RCC 7860 (cell line): ENCODE measurements around the gene ZNF354C.

ENCODE experiments used
- DNase-seq: peaks from one replicate; pipeline ENCODE4 v3.0.0-alpha.2; 2015; ENCODE audit warnings: low spot score
- FAIRE-seq: peaks from 2 replicates; lab custom pipeline; 2012; peaks lifted over from hg19 to GRCh38; lab: Jason Lieb, UNC

ZNF354C gene

DNA sequence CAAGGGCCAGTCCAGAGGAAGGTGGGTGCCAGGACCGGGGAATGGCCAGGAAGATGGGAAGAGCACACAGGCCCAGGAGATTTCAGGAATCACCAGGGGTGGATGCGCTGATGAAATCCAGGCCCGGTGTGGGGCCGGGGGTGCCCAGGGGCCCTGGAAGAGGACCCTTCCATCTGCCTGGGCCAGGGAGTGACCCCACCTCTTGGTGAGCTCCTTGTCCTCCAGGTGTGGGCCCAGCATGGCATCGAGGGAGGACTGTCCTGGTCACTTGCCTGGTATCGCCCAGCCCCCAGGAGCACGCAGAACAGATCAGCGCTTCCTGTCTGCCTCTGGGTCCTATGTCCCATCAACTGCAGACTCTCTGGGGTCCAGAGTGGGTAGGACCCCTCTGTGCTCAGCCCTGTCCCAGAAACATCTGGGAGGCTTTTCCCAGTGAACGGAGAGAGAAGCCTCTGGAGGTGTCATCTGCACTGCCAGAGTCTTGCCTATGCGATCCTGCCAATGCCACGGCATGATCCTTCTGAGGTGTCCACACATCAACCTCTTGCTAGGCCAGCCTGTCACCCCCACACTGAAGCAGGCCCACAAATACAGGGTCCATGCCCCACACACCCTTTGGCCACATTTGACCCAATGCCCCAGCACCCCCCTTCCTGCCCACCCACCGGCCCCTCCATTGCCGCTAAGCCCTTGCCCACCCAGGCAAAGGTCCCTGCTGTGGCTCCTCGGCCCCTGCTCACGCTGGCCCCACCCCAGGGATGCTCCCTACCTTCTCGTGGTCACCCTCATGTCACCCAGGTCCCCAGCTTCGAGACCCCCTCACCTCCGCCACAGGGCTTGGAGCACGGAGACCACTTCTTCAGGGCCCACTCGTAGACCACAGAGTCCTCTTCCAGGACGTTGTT is 67.2 kb downstream of the ZNF354C start:
- no peak for FAIRE-seq
- DNase-seq, result no peak

DNA sequence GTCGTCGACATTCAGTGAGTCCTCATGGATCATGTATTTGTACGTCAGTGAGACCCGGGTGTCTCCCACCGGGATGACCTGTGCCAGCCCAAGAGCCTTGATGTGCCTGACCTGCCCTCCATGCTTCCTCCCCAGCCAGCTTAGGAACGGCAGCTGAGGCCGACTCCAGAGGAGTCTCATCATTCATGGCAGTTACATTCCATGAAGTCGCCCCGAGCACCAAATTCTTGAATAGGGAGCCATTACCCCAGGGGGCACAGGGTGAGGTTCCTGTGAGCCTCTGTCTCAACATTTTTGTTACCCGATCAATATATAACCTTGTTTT is 67.8 kb downstream of the ZNF354C start:
- FAIRE-seq, result no peak
- DNase-seq, result no peak

DNA sequence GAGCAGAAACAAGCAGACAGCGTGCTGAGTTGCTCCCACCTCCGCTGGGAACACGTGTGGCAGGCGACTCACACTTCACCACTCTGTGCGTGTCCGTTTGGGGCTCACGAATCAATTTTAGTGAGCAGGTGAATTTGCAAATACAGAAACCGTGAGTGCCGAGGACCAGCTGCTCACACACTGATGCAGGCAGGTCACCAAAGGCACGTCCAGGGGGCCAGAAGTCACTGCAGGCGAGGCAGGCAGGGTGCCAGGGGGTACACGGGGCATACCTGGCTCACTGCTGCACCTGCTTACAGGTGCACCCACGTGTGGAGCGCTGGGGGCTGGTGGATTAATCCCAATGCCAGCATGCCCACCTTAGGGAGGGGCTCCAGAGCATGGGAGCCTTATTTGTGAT is 68.8 kb downstream of the ZNF354C start:
- no peak for FAIRE-seq

DNA sequence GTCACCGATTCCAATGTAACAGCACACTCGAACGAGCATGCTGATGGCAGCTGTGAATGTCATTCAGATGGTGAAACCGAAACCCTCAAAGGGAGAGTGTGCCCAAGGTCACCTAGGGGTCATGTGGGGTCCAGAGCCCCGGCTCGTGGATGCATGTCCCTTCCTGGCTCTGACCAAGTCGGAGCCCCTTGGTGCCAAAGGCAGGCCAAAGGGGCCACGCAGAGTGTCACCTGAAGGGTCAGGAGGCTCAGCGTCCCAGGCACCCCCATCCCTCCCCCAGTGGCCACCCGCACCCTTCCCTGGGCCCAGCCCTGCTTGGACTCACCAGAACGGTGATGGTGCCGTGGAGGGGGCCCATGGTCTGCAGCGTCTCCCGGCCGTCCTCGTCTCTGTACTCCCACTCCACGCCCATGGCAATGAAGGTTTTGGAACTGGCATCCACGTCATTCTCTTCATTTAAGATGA is 69.5 kb downstream of the ZNF354C start:
- no peak for DNase-seq
- no peak for FAIRE-seq

More for the DNA sequence above, 68.8 kb downstream of the ZNF354C start:
- no peak for DNase-seq

DNA sequence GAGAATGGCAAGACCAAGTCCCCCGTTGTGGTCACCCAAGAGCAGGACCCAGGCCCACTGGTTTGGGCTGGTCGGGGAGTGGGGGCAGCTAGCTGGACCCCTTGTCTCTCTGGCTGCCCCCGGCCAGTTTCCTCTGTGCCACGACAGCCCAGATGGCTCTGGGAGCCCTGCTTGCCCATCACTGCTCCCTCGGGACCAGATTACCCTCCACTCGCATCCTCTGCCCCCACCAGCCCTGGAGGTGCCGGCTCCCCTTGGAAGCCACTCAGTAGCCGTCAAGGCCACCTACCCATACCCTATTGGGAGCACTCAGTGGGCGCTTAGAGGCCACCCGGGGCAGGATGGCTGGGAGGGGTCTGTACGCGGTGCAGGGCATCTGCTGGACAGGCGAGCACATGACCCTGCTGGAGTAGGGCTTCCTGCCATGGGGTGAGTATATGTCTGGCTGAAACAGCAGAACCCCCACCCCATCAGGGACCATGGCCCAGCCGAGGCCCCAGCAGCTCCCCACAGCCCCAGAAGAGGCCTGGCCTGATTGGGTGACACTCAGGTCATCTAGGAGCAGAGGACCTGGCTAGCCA is 70.0 kb downstream of the ZNF354C start:
- no peak for FAIRE-seq
- DNase-seq, result no peak

DNA sequence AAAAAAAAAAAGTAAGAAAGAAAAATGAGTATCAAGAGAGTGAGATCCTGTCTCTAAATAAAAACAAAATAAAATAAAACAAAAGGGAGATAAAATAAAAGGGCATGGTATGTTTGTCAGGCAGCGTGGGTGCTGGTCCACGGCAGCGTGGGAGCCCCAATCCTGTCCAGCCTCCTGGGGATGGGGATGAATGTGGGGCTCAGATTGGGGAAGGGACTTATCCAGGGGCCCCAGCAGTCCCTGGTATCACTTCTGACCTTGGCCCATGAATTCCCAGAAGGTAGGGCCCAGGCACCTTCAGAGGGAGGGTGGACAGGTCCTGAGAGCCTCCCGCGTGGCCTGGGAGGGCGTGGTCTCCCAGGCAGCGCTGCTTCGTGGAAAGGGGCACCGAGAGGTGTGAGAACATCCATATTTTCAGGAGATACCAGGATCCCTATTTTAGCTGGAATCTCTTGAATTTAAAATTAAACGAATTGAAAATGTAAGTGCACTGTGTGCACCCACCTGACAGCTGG is 71.2 kb downstream of the ZNF354C start:
- no peak for FAIRE-seq
- DNase-seq, result no peak

DNA sequence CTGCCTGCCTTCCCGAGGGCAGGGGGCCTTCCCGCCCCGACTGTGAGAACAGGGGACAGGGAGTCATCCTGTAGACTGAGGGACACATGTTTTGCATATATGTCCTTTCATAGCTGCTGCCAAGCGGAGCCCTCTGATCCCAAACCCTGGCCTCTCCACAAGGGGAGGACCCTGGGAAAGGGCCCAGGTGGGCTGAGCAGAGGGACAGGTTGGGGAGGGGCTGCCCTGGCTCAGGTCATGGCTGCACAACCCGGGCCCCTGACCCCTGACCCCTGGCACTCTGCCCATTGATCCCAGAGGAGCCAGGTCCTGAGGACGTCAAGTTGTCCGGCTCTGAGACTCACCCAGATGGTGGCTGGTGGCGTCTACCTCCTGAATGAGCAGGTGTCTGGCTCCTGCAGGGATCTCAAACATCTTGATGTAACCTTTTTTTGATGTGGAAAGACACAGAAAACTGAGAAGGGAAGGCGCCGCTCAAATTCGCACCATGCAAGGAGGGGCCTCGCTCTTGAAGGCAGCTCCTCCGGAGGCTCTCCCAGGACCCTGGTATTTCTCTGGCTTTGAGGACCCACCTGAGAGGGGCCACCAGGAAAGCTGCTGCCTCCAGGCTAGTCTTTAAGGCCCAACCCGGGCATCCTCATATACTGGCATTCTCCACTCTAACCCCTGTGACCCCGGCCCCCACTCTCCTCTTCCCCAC is 71.9 kb downstream of the ZNF354C start:
- FAIRE-seq, result no peak
- no peak for DNase-seq

DNA sequence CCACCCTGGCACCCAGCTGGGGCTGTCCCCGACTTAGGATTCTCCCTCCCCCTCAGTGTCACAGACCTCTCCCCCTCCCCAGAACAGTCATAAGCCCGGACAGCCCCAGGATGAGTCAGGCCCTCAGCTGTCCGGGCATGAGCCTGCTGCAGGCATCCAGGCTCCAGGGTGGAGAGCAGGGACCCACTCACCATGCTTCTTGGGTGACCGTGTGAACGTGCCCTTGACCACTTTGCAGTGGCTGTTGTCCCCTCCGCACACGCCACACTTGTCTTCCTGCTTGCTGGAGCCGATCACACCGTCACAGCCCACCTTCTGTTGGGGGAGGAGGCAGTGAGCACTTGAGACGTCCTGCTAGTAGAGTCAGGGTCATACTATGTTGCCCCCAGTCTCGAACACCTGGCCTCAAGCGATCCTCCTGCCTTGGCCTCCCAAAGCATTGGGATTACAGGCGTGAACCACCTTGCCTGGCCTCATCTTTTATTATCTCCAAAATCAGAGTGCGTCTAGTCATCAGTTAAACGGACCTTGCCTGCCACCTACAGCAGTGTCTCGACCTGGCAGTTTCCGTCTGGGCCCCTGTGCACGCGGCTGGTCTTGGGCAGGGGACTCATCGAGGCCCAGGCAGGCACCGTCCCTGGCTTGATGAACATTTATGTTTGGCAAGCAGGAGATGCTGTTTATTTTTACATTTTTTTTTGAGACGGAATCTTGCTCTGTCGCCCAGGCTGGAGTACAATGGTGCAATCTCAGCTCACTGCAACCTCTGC is 72.6 kb downstream of the ZNF354C start:
- DNase-seq, result no peak
- no peak for FAIRE-seq
